CD14-positive monocyte (primary cell): ENCODE data around the gene PTPRD. TPM values are rescaled to one million over a fixed set of nuclear protein-coding genes. Genes with fewer than 3 reads are reported as not detected.

Experiments used
- DNase-seq, 3 donors: peaks; one replicate each; pipeline ENCODE4 v3.0.0-alpha.2; 2011 to 2022
- H2AFZ ChIP-seq: 2 replicates; pipeline ENCODE4 v1.6.0; 2012; ENCODE audit warnings: mild to moderate bottlenecking, low read depth, low read length, inconsistent platforms; ENCODE audit not compliant: insufficient read depth, poor library complexity, severe bottlenecking
- H3K27ac ChIP-seq, 2 donors: 1 replicate in 1 of 2; 2 replicates in 1 of 2; pipeline ENCODE4 v1.5.1; 2012 to 2013; ENCODE audit warnings: low read length in 2 of 2, control low read depth in 1 of 2, inconsistent platforms in 1 of 2, low read depth in 1 of 2, mild to moderate bottlenecking in 1 of 2
- H3K27me3 ChIP-seq, 2 donors: one replicate each; pipeline versions ENCODE4 v1.6.0 to v1.6.1; 2011 to 2013; ENCODE audit warnings: low read length in 2 of 2; ENCODE audit not compliant: control insufficient read depth in 2 of 2, insufficient read depth in 2 of 2
- H3K36me3 ChIP-seq, 2 donors: replicated peaks in 1 of 2; 1 replicate in 1 of 2; 2 replicates in 1 of 2; pipeline versions ENCODE4 v1.5.1 to v1.6.1; 2012 to 2013; ENCODE audit warnings: low read length in 2 of 2, control low read depth in 1 of 2, inconsistent platforms in 1 of 2, mild to moderate bottlenecking in 1 of 2; ENCODE audit not compliant: insufficient read depth in 2 of 2, control insufficient read depth in 1 of 2
- H3K4me1 ChIP-seq, 2 donors: 1 replicate in 1 of 2; 2 replicates in 1 of 2; pipeline versions ENCODE4 v1.5.1 to v1.6.1; 2012 to 2013; ENCODE audit warnings: low read length in 2 of 2, control low read depth in 1 of 2, inconsistent platforms in 1 of 2, mild to moderate bottlenecking in 1 of 2, moderate library complexity in 1 of 2; ENCODE audit not compliant: insufficient read depth in 2 of 2, control insufficient read depth in 1 of 2
- H3K4me2 ChIP-seq: replicated peaks from 2 replicates; pipeline ENCODE3; 2012; ENCODE audit warnings: low read length, moderate library complexity, mild to moderate bottlenecking; ENCODE audit not compliant: poor library complexity, severe bottlenecking; ENCODE audit errors: extremely low read depth
- H3K4me3 ChIP-seq, 3 experiments: fragments of 200-600 bp in 1 of 3; sonication (generic) in 1 of 3; replicated peaks in 1 of 3; 1 replicate in 2 of 3; 2 replicates in 1 of 3; pipeline ENCODE4 v1.5.1; 2011 to 2013; ENCODE audit warnings: low read length in 3 of 3, mild to moderate bottlenecking in 3 of 3, control low read depth in 2 of 3, low read depth in 2 of 3, inconsistent platforms in 1 of 3, moderate library complexity in 1 of 3
- H3K79me2 ChIP-seq: 2 replicates; pipeline ENCODE4 v1.6.0; 2012; ENCODE audit warnings: mild to moderate bottlenecking, control low read depth, inconsistent platforms, low read length, moderate library complexity; ENCODE audit not compliant: insufficient read depth
- H3K9ac ChIP-seq: 2 replicates; pipeline ENCODE4 v1.6.0; 2017; ENCODE audit warnings: low read length, mild to moderate bottlenecking; ENCODE audit not compliant: insufficient read depth, poor library complexity, severe bottlenecking
- H3K9me3 ChIP-seq, 2 donors: replicated peaks in 1 of 2; 1 replicate in 1 of 2; 2 replicates in 1 of 2; pipeline versions ENCODE4 v1.5.1 to v1.6.1; 2012 to 2013; ENCODE audit warnings: low read length in 2 of 2, control low read depth in 1 of 2; ENCODE audit not compliant: control insufficient read depth in 1 of 2, insufficient read depth in 1 of 2
- H4K20me1 ChIP-seq: 2 replicates; pipeline ENCODE4 v1.6.0; 2012; ENCODE audit warnings: mild to moderate bottlenecking, low read length, control low read depth, moderate library complexity; ENCODE audit not compliant: insufficient read depth
- H3K27ac Mint-ChIP-seq, 7 donors: one replicate each; pipeline ENCODE4 v1.8.0; 2020; ENCODE audit warnings: mild to moderate bottlenecking in 7 of 7, mixed read lengths in 7 of 7, moderate library complexity in 6 of 7, inconsistent platforms in 2 of 7
- H3K27me3 Mint-ChIP-seq, 3 donors: one replicate each; pipeline ENCODE4 v1.8.0; 2021 to 2022; ENCODE audit warnings: low read depth in 3 of 3, mild to moderate bottlenecking in 3 of 3, mixed read lengths in 3 of 3, moderate library complexity in 3 of 3, inconsistent platforms in 1 of 3
- H3K36me3 Mint-ChIP-seq, 2 donors: one replicate each; pipeline ENCODE4 v1.8.0; 2020; ENCODE audit warnings: mixed read lengths in 2 of 2, inconsistent platforms in 1 of 2, mild to moderate bottlenecking in 1 of 2
- H3K4me1 Mint-ChIP-seq: one replicate; pipeline ENCODE4 v1.8.0; 2020; ENCODE audit warnings: mild to moderate bottlenecking, mixed read lengths
- H3K4me3 Mint-ChIP-seq, 2 donors: one replicate each; pipeline ENCODE4 v1.8.0; 2020; ENCODE audit warnings: mild to moderate bottlenecking in 2 of 2, mixed read lengths in 2 of 2, moderate library complexity in 1 of 2
- H3K9me3 Mint-ChIP-seq, 7 donors: one replicate each; pipeline ENCODE4 v1.8.0; 2020 to 2022; ENCODE audit warnings: mixed read lengths in 7 of 7, mild to moderate bottlenecking in 6 of 7, moderate library complexity in 6 of 7, inconsistent platforms in 2 of 7
- CTCF ChIP-seq: fragments of 200-600 bp; IDR thresholded peaks from one replicate; pipeline ENCODE4 v1.8.0; 2022; ENCODE audit warnings: antibody characterized with exemption, mild to moderate bottlenecking
- WGBS: methylation state at CpG from one replicate; pipeline ENCODE4 v1.1.5; 2013; ENCODE audit warnings: missing lambda C conversion rate; ENCODE audit not compliant: insufficient coverage; 5-methylcytosine and 5-hydroxymethylcytosine counted together
- intact Hi-C, 2 donors: fragments of 100-400 bp; cut with micrococcal nuclease; formaldehyde crosslinking; loops; one replicate each; pipeline versions ENCODE4 v1.15.0 to v1.15.1; 2023
- polyA plus RNA-seq, 3 donors: library from polyadenylated mRNA; depleted of rRNA in 1 of 3; unstranded in 2 of 3; stranded (reverse) in 1 of 3; fragments of 300-500 nt in 2 of 3; fragments of >200 nt in 1 of 3; fragmentation: Illumina TruSeq in 2 of 3; gene quantifications; 1 replicate in 2 of 3; 2 replicates in 1 of 3; pipeline ENCODE4 v1.2.3, GENCODE V29; 2012 to 2021

PTPRD gene
- polyA plus RNA-seq, 3 donors: not detected

- H3K9ac ChIP-seq: no peak overlapping the region
- Mint-ChIP-seq H3K4me1 (no peaks in the 10 kb centered on the region), H3K36me3 (no peaks in the 10 kb centered on the region), H3K9me3 (peaks cover 0 to 3% (median 0%) of the 10 kb centered on the region in 7 donors), H3K27ac (no peak overlapping the region), H3K4me3 (no peak overlapping the region), H3K27me3 (peaks cover 0 to 3% (median 0%) of the 10 kb centered on the region in 3 donors)
- no peaks in the 10 kb centered on the region for H3K79me2 ChIP-seq
- 10% methylated on average over 2 of the region's 7 CpGs for WGBS
- DNase-seq: no peak
- H4K20me1 ChIP-seq: no peaks in the 10 kb centered on the region
- H3K36me3 ChIP-seq: no peaks in the 10 kb centered on the region
- H2AFZ ChIP-seq: no peak overlapping the region
- no peak overlapping the region for H3K4me3 ChIP-seq
- H3K27ac ChIP-seq: no peak overlapping the region
- intact Hi-C loops: no loop called here
- TF ChIP-seq CTCF: no peak
- H3K9me3 ChIP-seq: no peaks in the 10 kb centered on the region
- no peak overlapping the region for H3K4me2 ChIP-seq
- H3K4me1 ChIP-seq: no peaks in the 10 kb centered on the region
- H3K27me3 ChIP-seq: no peaks in the 10 kb centered on the region
Observed at GRCh38 chr9:9102295-9102694, 1510.5 kb downstream of the PTPRD start.

- H4K20me1 ChIP-seq: no peaks in the 10 kb centered on the region
- TF ChIP-seq CTCF: no peak
- H3K27me3 ChIP-seq: no peaks in the 10 kb centered on the region
- no peaks in the 10 kb centered on the region for H3K4me1 ChIP-seq
- no peaks in the 10 kb centered on the region for H3K79me2 ChIP-seq
- no peaks in the 10 kb centered on the region for H3K36me3 ChIP-seq
- H3K27ac ChIP-seq: no peak overlapping the region
- Mint-ChIP-seq H3K4me3 (no peak overlapping the region), H3K27me3 (peaks cover 0 to 3% (median 0%) of the 10 kb centered on the region in 3 donors), H3K27ac (no peak overlapping the region), H3K9me3 (peaks cover 0 to 4% (median 2%) of the 10 kb centered on the region in 7 donors), H3K4me1 (no peaks in the 10 kb centered on the region), H3K36me3 (no peaks in the 10 kb centered on the region)
- no peak overlapping the region for H3K4me3 ChIP-seq
- H3K9me3 ChIP-seq: no peaks in the 10 kb centered on the region
- H3K9ac ChIP-seq: no peak overlapping the region
- no peak for DNase-seq
- H3K4me2 ChIP-seq: no peak overlapping the region
- no peak overlapping the region for H2AFZ ChIP-seq
- intact Hi-C loops: no loop called here
Observed at GRCh38 chr9:9100070-9100469, 1512.7 kb downstream of the PTPRD start.
